Activated naive CD4-positive, alpha-beta T cell treated with anti-CD3 and anti-CD28 coated beads for 36 hours (primary cell): ENCODE measurements around the gene CAMK1D. TPM values are rescaled to one million over a fixed set of nuclear protein-coding genes. Genes with fewer than 3 reads are reported as not detected.
A peak's percentile ranks its signal among the peaks of the same experiment; 100 is the strongest.

Experiments used
- CTCF ChIA-PET: fragments of 350-600 bp; sonication (Branson Sonifier 250); formaldehyde crosslinking; loops from one replicate; lab custom pipeline; 2021; ENCODE audit warnings: antibody characterized with exemption; lab: Charles Lee
- DNase-seq: peaks from one replicate; pipeline ENCODE4 v3.0.0-alpha.2; 2020
- H3K27ac Mint-ChIP-seq: one replicate; pipeline ENCODE4 v1.8.0; 2021; ENCODE audit warnings: mild to moderate bottlenecking, mixed read lengths
- H3K27me3 Mint-ChIP-seq: one replicate; pipeline ENCODE4 v1.8.0; 2021; ENCODE audit warnings: low read depth, mixed read lengths
- H3K36me3 Mint-ChIP-seq: one replicate; pipeline ENCODE4 v1.8.0; 2021; ENCODE audit warnings: low read depth, mixed read lengths
- H3K4me1 Mint-ChIP-seq: one replicate; pipeline ENCODE4 v1.8.0; 2021; ENCODE audit warnings: low read depth, mixed read lengths
- H3K4me3 Mint-ChIP-seq: one replicate; pipeline ENCODE4 v1.8.0; 2021; ENCODE audit warnings: mild to moderate bottlenecking, moderate library complexity, mixed read lengths
- H3K9me3 Mint-ChIP-seq: one replicate; pipeline ENCODE4 v1.8.0; 2021; ENCODE audit warnings: mixed read lengths
- intact Hi-C: fragments of 100-400 bp; cut with micrococcal nuclease; formaldehyde crosslinking; loops from one replicate; pipeline ENCODE4 v1.15.1; 2023
- total RNA-seq, 2 experiments: library from RNA; stranded (reverse); gene quantifications; one replicate each; pipeline ENCODE4 v1.2.3, GENCODE V29; 2021

Gene CAMK1D
- total RNA-seq, 2 experiments from 2014 or later = 9.5 to 11.3 TPM

- H3K36me3 Mint-ChIP-seq = no peaks in the 10 kb centered on the region
- no peaks in the 10 kb centered on the region for H3K27me3 Mint-ChIP-seq
- CTCF ChIA-PET = interaction anchor here (0.7 to 1.1 kb wide), 2 partner anchors 11 to 101 kb away, joined by 3 read pairs; no protein-coding TSS in a partner anchor
- H3K9me3 Mint-ChIP-seq = no peaks in the 10 kb centered on the region
- H3K4me1 Mint-ChIP-seq = peaks cover 14% of the 10 kb centered on the region
- intact Hi-C loops = no loop called here
- peak overlapping the region; percentile 84 for H3K4me3 Mint-ChIP-seq
- peak overlapping the region; percentile 96 for H3K27ac Mint-ChIP-seq
- no peak for DNase-seq
These were observed 257.1 kb downstream of the CAMK1D start for GRCh38 chr10:12606461-12606860.

DNA sequence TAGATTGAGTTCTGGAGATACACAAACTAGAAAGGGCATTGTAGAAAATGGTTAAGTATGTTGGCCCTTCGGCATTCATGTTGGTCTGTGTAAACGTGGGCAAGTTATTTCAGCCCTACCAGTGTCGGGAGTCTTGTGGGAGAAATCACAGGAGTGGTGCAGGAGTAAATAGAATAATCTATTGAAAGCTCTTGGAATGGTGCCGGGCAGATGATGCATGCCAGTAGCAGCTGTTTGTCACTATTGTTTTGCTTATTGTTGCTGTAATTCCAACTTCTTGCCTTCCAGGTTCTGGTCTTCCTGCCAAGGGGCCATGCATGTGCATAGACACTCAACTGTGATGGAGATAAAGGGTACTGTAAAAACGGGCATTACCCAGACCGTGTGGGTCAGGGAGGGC is 259.4 kb downstream of the CAMK1D start:
- H3K27ac Mint-ChIP-seq = no peak overlapping the region
- CTCF ChIA-PET = no interaction called here
- no peaks in the 10 kb centered on the region for H3K27me3 Mint-ChIP-seq
- no peaks in the 10 kb centered on the region for H3K36me3 Mint-ChIP-seq
- H3K4me3 Mint-ChIP-seq = no peak overlapping the region
- DNase-seq = no peak
- intact Hi-C loops = no loop called here
- H3K9me3 Mint-ChIP-seq = no peaks in the 10 kb centered on the region
- H3K4me1 Mint-ChIP-seq = peaks cover 14% of the 10 kb centered on the region

- no peak overlapping the region for H3K27ac Mint-ChIP-seq
- no peaks in the 10 kb centered on the region for H3K36me3 Mint-ChIP-seq
- intact Hi-C loops = no loop called here
- no peak overlapping the region for H3K4me3 Mint-ChIP-seq
- no peak for DNase-seq
- CTCF ChIA-PET = no interaction called here
- H3K9me3 Mint-ChIP-seq = no peaks in the 10 kb centered on the region
- peaks cover 14% of the 10 kb centered on the region for H3K4me1 Mint-ChIP-seq
- no peaks in the 10 kb centered on the region for H3K27me3 Mint-ChIP-seq
These were observed 260.1 kb downstream of the CAMK1D start for GRCh38 chr10:12609435-12609834.

GRCh38 chr10:12613136-12613535 is 263.8 kb downstream of the CAMK1D start:
- CTCF ChIA-PET = no interaction called here
- DNase-seq = no peak
- intact Hi-C loops = no loop called here
- Mint-ChIP-seq H3K9me3 (no peaks in the 10 kb centered on the region), H3K4me1 (peaks cover 9% of the 10 kb centered on the region), H3K4me3 (no peak overlapping the region), H3K36me3 (no peaks in the 10 kb centered on the region), H3K27ac (no peak overlapping the region), H3K27me3 (no peaks in the 10 kb centered on the region)

DNA sequence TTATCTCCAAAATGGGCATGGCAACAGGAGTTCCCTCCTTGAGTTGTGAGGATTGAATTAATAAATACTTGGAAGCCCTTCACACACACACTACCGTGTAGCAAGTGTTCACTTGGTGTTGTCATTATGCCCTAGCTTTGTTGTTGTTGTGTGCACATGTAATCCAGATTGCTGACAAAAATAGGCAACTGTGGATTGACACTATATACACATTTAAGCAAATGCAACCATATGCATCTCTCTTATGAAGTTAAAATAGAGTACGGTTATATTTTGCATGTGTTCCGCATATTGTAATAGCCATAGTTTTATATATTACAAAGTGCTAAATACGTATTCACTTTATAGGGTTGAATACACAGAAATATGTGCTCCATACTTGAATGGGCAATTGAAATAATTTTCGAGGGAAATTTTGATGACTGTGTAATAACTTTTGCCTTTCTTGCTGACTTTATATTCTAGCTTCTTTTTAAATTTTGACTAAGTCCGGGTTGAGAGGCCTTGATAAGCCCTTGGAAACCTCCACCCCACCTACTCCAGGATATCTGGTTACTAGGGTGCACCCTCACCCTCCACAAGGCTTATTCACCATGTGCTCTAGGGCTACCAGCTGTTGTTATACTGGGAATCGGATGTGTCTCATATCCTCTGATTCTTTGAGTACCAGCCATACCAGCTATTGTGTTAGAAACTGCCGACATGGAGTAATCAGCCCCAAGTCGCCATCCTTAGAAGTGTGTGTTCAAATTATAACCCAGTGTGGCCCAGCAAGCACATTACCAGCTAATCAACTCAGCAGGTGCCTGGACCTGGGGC is 265.0 kb downstream of the CAMK1D start:
- H3K9me3 Mint-ChIP-seq = no peaks in the 10 kb centered on the region
- CTCF ChIA-PET = interaction anchor here (0.6 to 1.2 kb wide), 2 partner anchors 300 to 350 kb away, joined by 3 read pairs; no protein-coding TSS in a partner anchor
- intact Hi-C loops = no loop called here
- peaks cover 9% of the 10 kb centered on the region for H3K4me1 Mint-ChIP-seq
- H3K4me3 Mint-ChIP-seq = no peak overlapping the region
- no peaks in the 10 kb centered on the region for H3K27me3 Mint-ChIP-seq
- no peaks in the 10 kb centered on the region for H3K36me3 Mint-ChIP-seq
- DNase-seq = no peak
- no peak overlapping the region for H3K27ac Mint-ChIP-seq

GRCh38 chr10:12615296-12616220 is 266.2 kb downstream of the CAMK1D start:
- Mint-ChIP-seq H3K9me3 (no peaks in the 10 kb centered on the region), H3K27ac (no peak overlapping the region), H3K36me3 (peaks cover 2% of the 10 kb centered on the region), H3K27me3 (no peaks in the 10 kb centered on the region), H3K4me1 (peaks cover 14% of the 10 kb centered on the region), H3K4me3 (no peak overlapping the region)
- no peak for DNase-seq
- intact Hi-C loops = no loop called here
- CTCF ChIA-PET = no interaction called here

DNA sequence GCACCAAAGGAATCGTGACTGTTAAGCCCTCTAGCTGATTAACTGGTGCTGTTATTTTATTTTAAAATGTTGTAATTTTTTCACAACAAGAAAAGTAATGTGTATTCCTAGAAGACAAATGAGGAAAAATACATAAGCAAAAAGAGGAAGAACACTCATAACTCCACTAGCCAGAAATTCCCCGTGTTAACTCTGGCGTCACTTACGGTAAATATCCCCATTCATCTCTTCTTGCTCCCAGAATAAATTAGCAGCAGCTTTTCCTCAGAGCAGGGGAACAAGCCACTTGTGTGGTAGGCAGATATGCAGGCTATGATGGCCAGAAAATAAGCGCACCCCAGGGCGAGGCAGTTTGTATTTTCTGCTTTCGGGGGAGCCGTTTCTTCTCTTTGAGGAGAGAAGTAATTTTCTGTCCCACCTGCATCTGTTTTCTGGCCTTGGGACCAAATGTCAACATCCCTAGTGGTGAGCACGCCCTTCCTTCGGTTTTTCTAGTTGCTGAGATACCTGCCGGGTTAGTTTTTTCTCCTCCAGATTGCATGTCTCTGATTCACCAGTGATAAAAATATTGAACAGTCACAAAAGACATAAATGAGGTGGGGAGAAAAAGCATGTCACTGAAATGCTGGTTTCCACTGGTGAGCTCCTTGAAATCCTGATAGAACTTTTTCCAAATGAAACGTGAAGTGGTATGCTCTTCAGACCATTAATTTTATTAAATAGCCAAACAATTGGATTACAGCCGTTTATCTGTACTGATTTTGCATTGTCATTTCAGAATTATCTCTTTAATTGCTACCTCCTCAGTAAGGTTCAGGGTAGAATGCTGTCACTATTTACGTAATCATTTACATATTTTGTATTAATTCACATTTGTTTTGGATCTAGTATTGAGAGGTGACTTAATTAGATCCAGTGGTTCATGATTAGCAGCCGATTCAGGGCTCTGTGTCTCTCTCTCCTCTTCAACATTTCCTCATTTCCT is 268.1 kb downstream of the CAMK1D start:
- CTCF ChIA-PET = interaction anchor here (0.9 kb wide), 1 partner anchor 12 kb away, joined by 3 read pairs; no protein-coding TSS in a partner anchor
- no peak for DNase-seq
- Mint-ChIP-seq H3K4me1 (peaks cover 14% of the 10 kb centered on the region), H3K36me3 (peaks cover 2% of the 10 kb centered on the region), H3K27me3 (no peaks in the 10 kb centered on the region), H3K27ac (no peak overlapping the region), H3K4me3 (no peak overlapping the region), H3K9me3 (no peaks in the 10 kb centered on the region)
- intact Hi-C loops = no loop called here

DNA sequence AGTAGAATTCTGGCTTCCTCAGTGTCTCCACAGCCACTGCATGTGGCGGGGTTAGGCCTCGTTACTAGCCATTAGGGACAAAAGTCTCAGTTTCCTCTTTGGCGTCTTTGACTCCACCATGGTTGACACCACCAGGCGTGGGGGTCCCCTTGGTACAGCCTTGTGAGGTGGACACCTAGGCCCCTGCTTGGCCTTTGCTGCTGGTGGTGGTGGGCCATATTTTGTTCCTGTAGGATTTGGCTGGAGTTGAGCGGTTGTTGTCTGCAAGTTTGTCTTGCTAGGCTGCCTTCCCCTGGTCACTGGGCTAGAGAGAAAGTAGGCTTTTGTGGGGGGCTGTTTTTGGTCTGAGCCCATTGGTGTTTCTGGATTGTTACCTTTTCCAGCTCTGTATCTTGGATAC is 272.7 kb downstream of the CAMK1D start:
- CTCF ChIA-PET = no interaction called here

GRCh38 chr10:12622691-12623090 is 273.3 kb downstream of the CAMK1D start:
- H3K4me3 Mint-ChIP-seq = no peak overlapping the region
- no peak for DNase-seq
- H3K36me3 Mint-ChIP-seq = peaks cover 4% of the 10 kb centered on the region
- no peak overlapping the region for H3K27ac Mint-ChIP-seq
- H3K9me3 Mint-ChIP-seq = no peaks in the 10 kb centered on the region
- intact Hi-C loops = no loop called here
- CTCF ChIA-PET = no interaction called here
- no peaks in the 10 kb centered on the region for H3K27me3 Mint-ChIP-seq
- H3K4me1 Mint-ChIP-seq = peaks cover 7% of the 10 kb centered on the region

More for the DNA sequence above, 272.7 kb downstream of the CAMK1D start:
- Mint-ChIP-seq H3K36me3 (peaks cover 4% of the 10 kb centered on the region), H3K4me3 (no peak overlapping the region), H3K4me1 (peaks cover 12% of the 10 kb centered on the region), H3K9me3 (no peaks in the 10 kb centered on the region), H3K27me3 (no peaks in the 10 kb centered on the region), H3K27ac (no peak overlapping the region)
- intact Hi-C loops = no loop called here
- no peak for DNase-seq

GRCh38 chr10:12625393-12626023 is 276.2 kb downstream of the CAMK1D start:
- intact Hi-C loops = no loop called here
- peaks cover 14% of the 10 kb centered on the region for H3K4me1 Mint-ChIP-seq
- H3K36me3 Mint-ChIP-seq = peaks cover 2% of the 10 kb centered on the region
- no peak for DNase-seq
- no peak overlapping the region for H3K27ac Mint-ChIP-seq
- H3K9me3 Mint-ChIP-seq = no peaks in the 10 kb centered on the region
- no peak overlapping the region for H3K4me3 Mint-ChIP-seq
- CTCF ChIA-PET = no interaction called here
- H3K27me3 Mint-ChIP-seq = no peaks in the 10 kb centered on the region

- intact Hi-C loops = no loop called here
- Mint-ChIP-seq H3K4me3 (no peak overlapping the region), H3K27ac (no peak overlapping the region), H3K9me3 (no peaks in the 10 kb centered on the region), H3K36me3 (peaks cover 2% of the 10 kb centered on the region), H3K27me3 (no peaks in the 10 kb centered on the region), H3K4me1 (peaks cover 14% of the 10 kb centered on the region)
- DNase-seq = no peak
- CTCF ChIA-PET = interaction anchor here (1.4 kb wide), 1 partner anchor 20 kb away, joined by 3 read pairs; no protein-coding TSS in a partner anchor
These were observed 278.8 kb downstream of the CAMK1D start for GRCh38 chr10:12628153-12628552.
